Measurements from ENCODE around the gene ELFN1. TPM values are rescaled to one million over a fixed set of nuclear protein-coding genes. Genes with fewer than 3 reads are reported as not detected.

ELFN1 gene
- total and polyA plus RNA-seq, 9 of the 15 experiments (the other 6 are each of a cell fraction or from before 2014, with no cell fraction given): 0.04 to 0.64 (median 0.18) TPM; not detected in 2

- TF ChIP-seq RBM17 (IDR thresholded peaks at IDR 0.05; ENCODE audit: borderline replicate concordance, low read depth, low read length): no peak
- TF ChIP-seq FIP1L1 (IDR thresholded peaks at IDR 0.05; ENCODE audit: low read depth, low read length, poor library complexity, severe bottlenecking): no peak
- TF ChIP-seq PYGO2 (tag; IDR thresholded peaks at IDR 0.05): no peak
- TF ChIP-seq TRIM28 (IDR thresholded peaks at IDR 0.05): no peak
- TF ChIP-seq EP400 (IDR thresholded peaks at IDR 0.05): no peak
- TF ChIP-seq THAP12 (CRISPR knock-in tag; IDR thresholded peaks at IDR 0.05): no peak
Observed at GRCh38 chr7:1641661-1642260, 28.3 kb upstream of the ELFN1 start (continued).

- Histone ChIP-seq H3K27ac (ENCODE audit: extremely low read depth, low read depth, low read length) (no peak overlapping the region), H3K36me3 (ENCODE audit: control insufficient read depth, insufficient read depth, low read length) (no peaks in the 10 kb centered on the region), H3K9ac (ENCODE audit: insufficient read depth in 1 of 2, low read depth in 2 of 2, low read length in 2 of 2) (0 out of 4 replicates have a peak overlapping the region, but pooled peaks of 1 of the 2 experiments have one; percentile 13), H3K4me2 (ENCODE audit: insufficient read depth, low read length) (no peak overlapping the region), H4K20me1 (replicated peaks; ENCODE audit: control insufficient read depth, insufficient read depth, low read length) (0 out of 2 replicates have a peak, but pooled peaks cover 3% of the 10 kb centered on the region), H3K4me3 (no peak overlapping the region), H3K9me3 (replicated peaks; ENCODE audit: control insufficient read depth, insufficient read depth, low read depth, low read length) (no peaks in the 10 kb centered on the region), H3K9me1 (ENCODE audit: control insufficient read depth, insufficient read depth, low read length) (no peaks in the 10 kb centered on the region), H2AFZ (ENCODE audit: low read depth, low read length) (no peak overlapping the region), H3K27me3 (ENCODE audit: control insufficient read depth in 2 of 2, insufficient read depth in 2 of 2, low read length in 2 of 2) (peaks cover 0 to 16% of the 10 kb centered on the region in 2 experiments; a peak in 2 of 5 replicates), H3K79me2 (ENCODE audit: control insufficient read depth, insufficient read depth, low read length) (no peaks in the 10 kb centered on the region), H3K4me1 (replicated peaks in 1 of 2; ENCODE audit: control insufficient read depth in 2 of 2, insufficient read depth in 2 of 2, low read length in 2 of 2) (peaks cover 9 to 49% of the 10 kb centered on the region in 2 experiments; a peak in 3 of 5 replicates)
- ATAC-seq (peak; percentile 58), DNase-seq (ENCODE audit: extremely low read depth in 1 of 4, low spot score in 3 of 4) (peak in 3 of 4 experiments; percentile 53 to 66 (median 56)), FAIRE-seq (peak; percentile 40)
- POLR2A ChIA-PET: interaction anchor here (0.6 to 0.7 kb wide), 2 partner anchors 67 to 600 kb away, joined by 3 read pairs; no protein-coding TSS in a partner anchor
- intact Hi-C loops (cut with micrococcal nuclease) (loop anchor here (10.0 kb wide), 1 partner anchor 62 kb away; no protein-coding TSS in a partner anchor), in situ Hi-C loops (cut with MboI) (no loop called here)
- no TSS peak for BruUV-seq (replicated peaks)
- WGBS (ENCODE audit: insufficient coverage, low coverage, missing lambda C conversion rate): 8% methylated on average over 4 of the region's 14 CpGs
- CTCF ChIA-PET (ENCODE audit: low intra/inter-chr PET ratio): no interaction called here
- no peak for TF ChIP-seq NELFE (IDR thresholded peaks at IDR 0.05; ENCODE audit: insufficient read depth, insufficient read length)
- no peak for TF ChIP-seq ZFP91 (CRISPR knock-in tag; IDR thresholded peaks at IDR 0.05)
- TF ChIP-seq CBFA2T3 (IDR thresholded peaks at IDR 0.05): peak; percentile 54; the same call in 1 of the 2 replicates
- TF ChIP-seq XRCC4 (IDR thresholded peaks at IDR 0.05; ENCODE audit: extremely low read depth, insufficient read depth, insufficient read length): no peak
- no peak for TF ChIP-seq STAG1 (CRISPR knock-in tag; IDR thresholded peaks at IDR 0.05; ENCODE audit: borderline replicate concordance)
- TF ChIP-seq TFAP4 (CRISPR knock-in tag; IDR thresholded peaks at IDR 0.05; ENCODE audit: borderline replicate concordance): peak; percentile 30; the same call in 1 of the 2 replicates
- peak; percentile 65 for TF ChIP-seq MEIS2 (IDR thresholded peaks at IDR 0.05; ENCODE audit: partially characterized antibody)
- TF ChIP-seq SRF (CRISPR knock-in tag; IDR thresholded peaks at IDR 0.05): no peak
- TF ChIP-seq DLX4 (CRISPR knock-in tag; IDR thresholded peaks at IDR 0.05): no peak
Observed at GRCh38 chr7:1642291-1642731, 27.8 kb upstream of the ELFN1 start.
